ENCODE results near the gene MAP1LC3C. TPM values are rescaled to one million over a fixed set of nuclear protein-coding genes. Genes with fewer than 3 reads are reported as not detected.

Gene MAP1LC3C
- not detected in 2 replicates for total RNA-seq

DNA sequence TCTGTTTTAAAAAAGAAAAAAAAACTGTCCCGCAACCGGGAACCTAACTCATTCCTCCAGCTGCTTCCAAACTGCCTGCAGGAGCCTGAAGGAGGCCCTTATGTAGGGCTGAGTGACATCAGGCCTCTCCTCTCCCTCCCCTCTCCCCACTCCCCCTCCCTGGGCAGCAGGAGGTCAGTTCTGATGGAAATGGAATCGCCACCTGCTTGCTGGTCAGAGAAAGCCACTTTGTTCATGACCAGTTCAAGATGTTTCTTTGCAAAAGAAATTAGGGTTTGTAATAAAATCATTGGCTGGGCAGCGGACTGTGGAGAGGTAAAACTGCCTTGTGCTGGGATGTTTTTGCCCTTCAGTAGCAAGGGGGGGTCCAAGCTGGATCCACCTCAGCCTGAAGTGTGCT, at the start of gene MAP1LC3C:
MAP1LC3C (minus strand) TSS at position 73 of the 400 bp plus-strand sequence. CDS start 90 bp downstream, outside the sequence.

GRCh38 chr1:241957692-241958494, 41.0 kb downstream of the MAP1LC3C start, which contains the start of gene BECN2:
BECN2 (plus strand) TSS chr1:241957767; CDS start chr1:241957767, 0 bp downstream.

Other genes with a start within 250 kb of the MAP1LC3C start
- 5.6 and 8.7 TPM in 2 replicates for gene EXO1, start 150.9 kb downstream of the MAP1LC3C start, total RNA-seq
- gene BECN2, start 41.3 kb downstream of the MAP1LC3C start, total RNA-seq, result not detected in 2 replicates

Measured in epithelial cell of alveolus of lung (primary cell).